Measurements from ENCODE around the gene IFI6.

DNA sequence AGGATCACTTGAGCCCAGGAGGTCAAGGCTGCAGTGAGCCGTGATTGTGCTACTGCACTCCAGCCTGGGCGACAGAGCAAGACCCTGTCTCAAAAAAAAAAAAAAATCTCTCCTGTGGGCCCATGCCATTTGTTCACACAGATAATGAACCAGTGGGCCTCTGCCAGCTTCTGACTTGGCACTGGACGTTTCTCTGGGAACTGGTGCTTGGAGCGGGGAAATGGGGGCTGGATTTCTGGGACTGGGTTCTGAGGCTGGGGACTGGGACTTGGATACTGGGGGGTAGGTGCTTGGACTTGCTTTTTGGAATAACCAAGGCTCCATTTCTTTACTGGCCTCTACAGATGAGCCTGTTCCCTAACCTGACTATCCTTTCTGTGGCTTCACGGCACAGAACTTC lies 9.7 kb downstream of the IFI6 start:
- no peak for TF ChIP-seq POLR2AphosphoS5 (IDR thresholded peaks at IDR 0.05; ENCODE audit: low read depth, low read length)
- no peak for TF ChIP-seq POLR2A (IDR thresholded peaks at IDR 0.05; ENCODE audit: low read depth, low read length)
- TF ChIP-seq TAF1 (IDR thresholded peaks at IDR 0.05; ENCODE audit: borderline replicate concordance, low read depth, low read length) = no peak
